NCI-H187 treated with DMSO at 0.1 percent for 48 hours (cell line): ENCODE measurements around the gene EMC9.

Source experiments
- DNase-seq: peaks from one replicate; lab custom pipeline; 2025; lab: John Stamatoyannopoulos, UW

EMC9 gene

DNA sequence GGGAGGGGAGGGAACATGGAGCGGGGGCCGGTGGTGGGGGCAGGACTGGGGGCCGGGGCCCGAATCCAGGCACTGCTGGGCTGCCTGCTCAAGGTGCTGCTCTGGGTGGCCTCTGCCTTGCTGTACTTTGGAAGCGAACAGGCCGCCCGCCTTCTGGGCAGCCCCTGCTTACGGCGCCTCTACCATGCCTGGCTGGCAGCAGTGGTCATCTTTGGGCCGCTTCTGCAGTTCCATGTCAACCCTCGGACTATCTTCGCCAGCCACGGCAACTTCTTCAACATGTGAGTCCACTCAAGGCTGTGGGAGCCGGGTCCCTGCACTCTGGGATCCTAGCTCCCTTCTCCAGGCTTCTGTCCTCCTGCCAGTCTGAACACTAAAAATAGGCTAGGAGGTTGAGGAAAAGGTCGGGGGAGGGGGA, 9.8 kb downstream of the EMC9 start:
- no peak for DNase-seq

DNA sequence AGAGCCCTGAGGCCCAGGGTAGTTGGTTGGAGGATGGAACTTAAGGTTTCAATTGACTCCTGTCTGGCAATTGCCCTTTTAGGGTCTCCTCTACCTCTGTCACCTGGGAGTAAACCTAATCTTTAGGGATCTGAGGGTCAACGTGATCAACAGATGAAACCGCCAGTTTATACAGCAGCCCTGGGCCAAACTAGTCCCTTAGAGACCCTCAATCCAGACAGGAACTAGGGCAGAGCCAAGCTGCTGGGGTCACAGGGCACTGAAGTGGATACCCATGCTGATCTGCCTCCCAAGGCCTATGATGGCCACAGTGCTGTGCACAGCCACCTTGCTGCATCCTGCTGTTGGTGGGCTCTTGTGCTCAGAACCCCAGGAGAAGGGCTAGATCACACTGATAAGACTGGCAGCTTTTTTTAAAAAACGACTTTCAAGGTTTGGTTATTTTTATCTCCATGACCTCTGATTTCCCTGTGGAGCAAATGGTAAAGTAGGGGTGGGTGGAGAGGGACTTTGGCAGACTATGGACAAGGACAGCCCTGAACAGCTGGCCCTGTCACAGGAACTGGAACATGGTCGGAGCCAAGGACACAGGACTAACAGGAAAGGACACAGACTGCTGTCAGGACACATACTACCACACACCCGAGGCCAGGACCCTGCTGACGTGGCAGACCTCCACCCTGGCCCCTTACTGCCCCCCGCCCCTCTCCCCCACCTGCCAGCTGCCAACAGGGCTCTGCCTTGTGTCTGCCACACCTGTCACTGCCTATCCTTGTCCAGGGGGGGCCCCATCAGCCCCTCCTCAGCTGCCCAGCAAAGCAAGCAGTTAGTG, 10.5 kb downstream of the EMC9 start:
- no peak for DNase-seq

DNA sequence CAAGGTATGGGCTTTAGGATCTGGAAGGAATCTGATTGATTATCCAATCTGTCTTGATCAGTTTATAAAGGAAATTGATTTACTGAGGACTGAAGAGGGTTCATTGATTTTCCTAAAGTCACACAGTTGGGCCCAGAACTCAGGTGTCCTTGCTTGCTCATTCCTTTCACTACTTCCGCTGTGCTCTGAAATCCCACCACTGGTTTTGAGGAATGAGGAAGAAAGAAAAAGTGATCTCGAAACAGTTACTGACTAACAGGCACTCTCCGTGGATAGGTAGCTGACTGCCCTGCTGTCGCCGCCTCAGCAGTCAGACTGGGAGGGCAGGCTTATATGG, 11.0 kb downstream of the EMC9 start, which contains the start of gene FITM1:
Gene FITM1, plus strand, starts transcription at position 280 of the 337 bp plus-strand sequence. CDS start 905 bp downstream, outside the sequence.
- no peak for DNase-seq

DNA sequence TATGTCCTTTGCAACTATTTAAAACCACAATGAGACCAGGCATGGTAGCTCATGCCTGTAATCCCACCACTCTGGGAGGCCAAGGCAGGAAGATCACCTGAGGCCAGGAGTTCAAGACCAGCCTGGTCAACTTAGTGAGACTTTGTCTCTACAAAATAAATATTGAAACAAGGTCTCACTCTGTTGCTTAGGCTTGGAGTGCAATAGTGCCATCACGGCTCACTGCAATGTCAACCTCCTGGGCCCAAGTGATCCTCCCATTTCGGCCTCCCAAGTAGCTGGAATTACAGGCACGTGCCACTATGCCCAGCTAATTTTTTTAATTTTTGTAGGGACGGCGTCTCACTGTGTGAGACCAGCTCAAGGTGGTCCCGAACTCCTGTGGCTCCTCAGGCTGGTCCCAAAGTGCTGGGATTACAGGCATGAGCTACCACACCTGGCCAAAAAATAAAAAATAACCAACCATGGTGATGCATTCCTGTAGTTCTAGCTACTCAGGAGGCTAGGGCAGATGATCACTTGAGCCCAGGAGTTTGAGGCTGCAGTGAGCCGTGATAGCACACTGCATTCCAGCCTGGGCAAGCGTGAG, 11.9 kb downstream of the EMC9 start:
- DNase-seq = no peak

DNA sequence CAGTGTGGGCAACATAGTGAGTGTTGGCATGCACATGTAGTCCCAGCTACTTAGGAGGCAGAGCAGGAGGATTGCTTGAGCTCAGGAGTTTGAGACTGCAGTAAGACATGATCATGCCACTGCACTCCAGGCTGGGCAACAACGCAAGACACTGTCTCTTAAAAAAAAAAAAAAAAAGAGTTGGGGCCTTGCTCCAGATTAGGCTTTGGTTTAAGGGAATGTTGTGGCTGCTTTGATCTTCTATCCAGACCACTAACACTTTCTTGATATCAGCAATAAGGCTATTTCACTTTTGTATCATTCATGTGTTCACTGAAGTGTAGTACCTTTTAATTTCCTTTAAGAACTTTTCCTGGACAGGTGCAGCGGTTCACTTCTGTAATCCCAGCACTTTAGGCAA, 13.7 kb downstream of the EMC9 start:
- DNase-seq = no peak

DNA sequence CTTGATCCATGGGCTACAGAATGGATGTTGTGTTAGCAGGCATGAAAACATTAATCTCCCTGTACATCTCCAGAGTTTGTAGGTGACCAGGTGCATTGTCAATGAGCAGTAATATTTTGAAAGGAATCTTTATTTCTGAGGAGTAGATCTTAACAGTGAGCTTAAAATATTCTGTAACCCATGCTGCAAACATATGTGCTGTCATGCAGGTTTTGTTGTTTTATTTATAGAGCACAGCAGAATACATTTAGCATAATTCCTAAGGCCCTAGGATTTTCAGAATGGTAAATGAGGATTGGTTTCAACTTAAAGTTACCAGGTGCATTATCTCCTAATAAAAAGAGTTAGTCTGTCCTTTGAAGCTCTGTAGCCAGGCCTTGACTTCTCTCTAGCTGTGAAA, 14.5 kb downstream of the EMC9 start:
- DNase-seq = no peak

DNA sequence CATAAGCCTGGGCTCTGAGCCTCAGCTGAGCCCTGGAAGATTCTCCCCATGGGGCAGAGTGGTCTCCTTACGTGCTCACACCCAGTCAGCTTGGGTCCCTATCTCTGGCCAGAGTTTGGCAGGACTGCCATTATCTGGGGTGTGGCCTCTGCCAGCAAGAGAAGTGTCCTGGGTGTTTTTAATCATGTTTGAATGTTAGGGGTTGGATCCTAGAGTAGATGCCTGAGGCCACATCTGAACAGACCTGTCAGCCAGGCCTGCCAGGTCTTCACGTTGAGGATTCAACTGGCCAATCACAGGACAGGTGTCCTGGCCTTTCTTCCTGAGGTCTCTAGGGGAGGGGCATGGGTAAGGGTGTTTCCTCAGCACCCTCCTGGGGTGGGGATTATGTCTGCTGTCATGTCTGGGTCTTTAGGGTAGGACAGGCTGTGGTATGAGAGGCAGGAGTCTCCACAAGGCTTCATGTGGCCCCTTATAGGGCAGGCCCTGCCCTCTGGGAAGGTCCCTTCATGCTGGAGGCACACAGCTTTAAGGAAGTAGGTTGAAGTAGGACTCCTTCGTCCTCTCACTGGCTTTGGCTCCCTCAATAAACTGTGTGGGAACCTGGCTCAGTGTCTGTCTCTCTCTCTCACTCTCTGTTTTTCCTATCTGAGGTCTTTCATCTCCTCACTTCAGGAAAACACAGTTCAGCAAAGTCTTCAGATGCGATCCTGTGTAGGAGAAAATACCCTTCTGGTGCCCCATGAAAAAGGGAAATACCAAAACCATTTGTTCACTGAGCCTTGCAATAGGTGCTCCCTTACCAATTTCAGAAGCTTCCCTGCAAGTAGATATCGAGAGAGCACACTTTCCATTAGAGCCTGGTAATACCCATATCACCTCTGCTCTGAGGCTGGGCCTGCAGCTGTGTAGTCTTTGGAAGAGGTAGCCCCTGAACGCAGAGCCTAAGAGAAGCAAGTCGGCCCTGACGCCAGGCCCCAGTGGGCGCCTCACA, 17.7 kb downstream of the EMC9 start:
- DNase-seq = no peak

DNA sequence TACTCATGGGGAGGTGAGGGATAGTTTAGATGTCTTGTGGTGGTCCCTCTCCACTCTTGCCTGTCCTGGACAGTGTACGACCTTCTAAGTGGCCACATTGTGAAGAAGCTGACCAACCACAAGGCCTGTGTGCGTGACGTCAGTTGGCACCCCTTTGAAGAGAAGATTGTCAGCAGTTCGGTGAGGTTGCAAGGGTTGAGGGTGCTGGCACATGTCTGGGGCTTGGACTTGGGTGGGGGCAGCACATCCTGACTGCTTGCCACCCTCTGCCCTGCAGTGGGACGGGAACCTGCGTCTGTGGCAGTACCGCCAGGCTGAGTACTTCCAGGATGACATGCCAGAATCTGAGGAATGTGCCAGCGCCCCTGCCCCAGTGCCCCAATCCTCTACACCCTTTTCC, 18.5 kb downstream of the EMC9 start:
- no peak for DNase-seq

DNA sequence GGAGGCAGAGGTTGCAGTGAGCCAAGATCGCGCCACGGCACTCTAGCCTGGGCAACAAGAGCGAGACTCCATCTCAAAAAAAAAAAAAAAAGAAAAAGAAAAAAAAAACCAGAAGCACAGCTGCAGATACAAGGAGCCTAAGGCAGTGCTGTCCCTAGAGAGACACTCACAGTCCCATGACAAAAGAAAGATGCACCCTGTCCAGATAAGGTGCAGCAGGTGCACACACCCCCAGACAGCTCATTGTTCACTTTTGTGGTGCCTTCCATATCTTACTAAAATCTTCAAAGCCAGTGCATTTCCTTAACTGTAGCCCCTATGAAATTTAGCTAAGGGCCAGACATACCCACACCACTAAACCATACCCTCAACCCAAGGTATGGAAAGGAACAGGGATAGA, 19.0 kb downstream of the EMC9 start:
- no peak for DNase-seq

DNA sequence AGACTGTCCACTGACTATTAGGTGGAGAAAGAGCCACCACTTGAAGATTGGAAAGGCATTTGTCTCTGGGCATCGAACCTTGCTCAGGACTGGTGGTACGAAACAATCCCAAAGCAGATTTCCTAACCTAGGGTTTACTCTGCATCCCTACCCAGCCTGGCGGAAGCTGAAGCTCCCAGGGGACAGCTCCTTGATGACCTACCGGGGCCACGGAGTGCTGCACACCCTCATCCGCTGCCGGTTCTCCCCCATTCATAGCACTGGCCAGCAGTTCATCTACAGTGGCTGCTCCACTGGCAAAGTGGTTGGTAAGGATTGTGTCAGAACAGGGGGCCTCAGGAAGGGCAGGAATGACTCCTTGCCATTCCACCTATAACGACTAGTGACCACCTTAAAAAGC, 20.2 kb downstream of the EMC9 start:
- no peak for DNase-seq

DNA sequence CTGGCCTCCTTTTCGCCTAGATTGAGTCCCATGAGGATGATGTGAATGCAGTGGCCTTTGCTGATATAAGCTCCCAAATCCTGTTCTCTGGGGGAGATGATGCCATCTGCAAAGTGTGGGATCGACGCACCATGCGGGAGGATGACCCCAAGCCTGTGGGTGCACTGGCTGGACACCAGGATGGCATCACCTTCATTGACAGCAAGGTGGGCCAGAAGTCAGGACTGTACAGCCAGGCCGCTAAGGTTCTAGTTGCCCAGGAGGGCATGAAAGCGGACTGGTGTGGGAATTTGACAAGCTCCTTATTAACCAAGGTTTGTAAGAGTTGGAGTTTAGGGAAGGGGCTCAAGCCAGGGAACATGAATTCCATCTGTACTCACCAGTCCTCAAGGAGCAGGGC, 21.7 kb downstream of the EMC9 start:
- DNase-seq = no peak

DNA sequence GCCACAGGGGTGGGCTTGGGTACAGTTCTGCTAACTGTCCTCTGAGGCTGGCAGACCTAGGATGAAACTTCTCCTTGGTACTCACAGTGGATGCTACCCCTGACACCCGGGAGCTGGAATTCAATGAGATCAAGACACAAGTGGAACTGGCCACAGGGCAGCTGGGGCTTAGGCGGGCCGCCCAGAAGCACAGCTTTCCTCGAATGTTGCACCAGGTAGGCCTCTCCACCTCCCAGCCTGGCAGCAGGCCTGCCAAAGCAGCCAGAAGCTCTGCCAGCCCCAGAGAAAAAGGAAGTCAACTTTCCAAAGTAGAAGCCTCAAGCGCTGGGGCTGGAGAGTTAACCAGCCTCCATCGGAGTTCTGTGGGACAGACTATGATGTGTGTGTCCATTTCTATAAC, 24.2 kb downstream of the EMC9 start:
- no peak for DNase-seq

DNA sequence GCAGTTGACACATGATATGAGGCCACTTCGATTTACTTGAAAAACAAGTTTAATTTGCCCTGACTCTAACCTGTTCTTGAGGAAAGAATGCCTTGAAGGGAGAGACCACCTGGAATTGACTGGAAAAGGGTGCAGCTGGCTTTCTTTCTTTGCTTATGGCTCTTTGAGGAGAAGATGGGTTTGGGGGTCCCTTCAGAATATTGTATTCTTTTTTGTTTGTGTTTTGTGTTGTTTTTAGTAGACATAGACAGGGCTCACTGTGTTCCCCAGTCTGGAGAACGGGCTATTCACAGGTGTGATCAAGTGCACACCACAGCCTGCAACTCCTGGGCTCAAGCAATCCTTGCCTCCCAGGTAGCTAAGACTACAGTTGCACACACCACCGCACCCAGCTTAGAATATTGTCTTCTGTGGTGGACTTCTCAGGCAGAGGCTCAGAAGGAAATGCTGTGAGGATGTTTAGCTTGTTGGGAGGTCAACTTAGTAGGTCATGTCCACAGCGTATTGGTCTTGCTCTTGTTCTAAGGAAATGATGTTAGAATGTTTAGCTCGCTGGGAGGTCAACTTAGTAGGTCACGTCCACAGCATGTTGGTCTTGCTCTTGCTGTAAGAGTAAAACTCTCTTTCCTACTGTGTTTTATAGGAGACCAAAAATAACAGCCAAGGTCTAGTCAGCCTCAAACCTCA, 25.1 kb downstream of the EMC9 start:
- DNase-seq = no peak

DNA sequence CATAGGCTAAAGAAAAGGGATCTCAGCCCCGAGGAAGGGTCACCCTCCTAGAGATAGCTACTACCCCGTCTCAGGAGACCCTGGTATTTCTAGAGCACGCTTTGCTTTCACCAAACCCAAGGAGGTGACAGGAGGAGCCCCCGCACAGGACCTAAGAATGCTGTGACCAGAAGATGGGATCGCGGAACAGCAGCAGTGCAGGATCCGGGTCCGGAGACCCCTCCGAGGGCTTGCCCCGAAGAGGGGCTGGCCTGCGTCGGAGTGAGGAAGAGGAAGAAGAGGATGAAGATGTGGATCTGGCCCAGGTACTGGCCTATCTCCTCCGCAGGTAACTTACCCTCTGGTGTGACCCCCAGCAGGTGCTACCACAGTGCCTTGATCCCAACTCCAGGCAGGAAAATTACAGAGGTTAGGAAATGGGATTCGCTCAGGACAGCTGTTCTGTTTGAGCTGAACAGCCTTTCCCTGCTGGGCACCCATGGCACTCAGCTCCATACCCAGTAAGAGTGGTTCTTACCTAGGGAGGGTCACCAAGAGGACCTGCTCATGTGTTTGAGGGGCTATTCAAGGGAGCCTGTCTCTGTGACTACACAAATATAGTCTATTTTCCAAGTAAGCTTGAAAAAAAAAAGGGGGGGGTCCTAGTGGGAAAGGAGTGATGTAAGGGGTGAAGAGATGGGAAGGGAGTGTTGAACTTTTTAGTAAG, 25.8 kb downstream of the EMC9 start:
- no peak for DNase-seq

DNA sequence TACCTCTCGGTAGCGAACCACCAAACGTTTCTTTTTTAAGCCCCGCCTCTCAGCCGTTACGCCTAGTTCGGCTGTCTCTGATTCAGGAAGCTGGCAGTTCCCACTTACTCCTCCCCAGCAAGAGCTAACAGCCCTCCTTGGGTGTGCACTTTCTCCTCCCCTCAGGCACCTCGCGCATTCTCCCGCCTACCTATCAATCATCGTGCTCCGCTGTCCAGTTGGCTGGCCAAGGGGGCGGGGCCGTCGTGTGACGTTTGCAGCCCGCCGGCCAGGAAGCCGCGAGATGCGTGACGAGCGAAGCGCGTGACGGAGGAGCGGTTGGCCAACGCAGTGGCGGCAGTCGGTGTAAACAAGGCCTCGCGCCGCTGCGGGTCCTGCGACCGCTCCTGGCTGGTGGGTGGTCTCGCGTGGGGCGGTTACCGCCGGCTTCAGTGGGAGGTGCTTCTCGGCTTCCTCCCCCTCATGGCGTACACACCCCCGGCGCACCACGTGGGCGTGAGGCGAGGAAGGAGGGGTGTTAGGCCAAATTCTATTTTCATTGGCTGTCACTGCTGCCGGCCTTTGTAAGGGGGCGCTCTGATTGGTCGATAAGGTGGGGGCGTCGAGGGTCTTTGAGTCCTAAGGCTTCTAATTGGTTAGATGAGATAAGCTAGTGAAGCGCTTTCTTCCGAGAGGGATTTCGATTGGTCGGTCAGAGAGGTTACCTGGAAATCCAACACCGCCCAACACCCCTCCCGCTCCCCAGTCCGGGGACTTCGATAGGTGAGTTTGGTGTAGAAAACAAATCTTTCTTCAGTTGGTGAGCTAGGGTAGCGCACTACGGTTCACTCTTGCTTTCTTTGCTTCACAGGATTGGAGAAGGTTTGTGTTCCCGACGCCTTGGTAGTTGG, 26.6 kb downstream of the EMC9 start, which contains the start of the genes DCAF11 and NRL:
Gene DCAF11, plus strand, starts transcription at position 246 of the 890 bp plus-strand sequence. CDS start 818 bp downstream, outside the sequence.
Gene NRL, minus strand, starts transcription at position 418 of the 890 bp plus-strand sequence. CDS start 32,101 bp downstream, outside the sequence.
- DNase-seq = peak; percentile 99

DNA sequence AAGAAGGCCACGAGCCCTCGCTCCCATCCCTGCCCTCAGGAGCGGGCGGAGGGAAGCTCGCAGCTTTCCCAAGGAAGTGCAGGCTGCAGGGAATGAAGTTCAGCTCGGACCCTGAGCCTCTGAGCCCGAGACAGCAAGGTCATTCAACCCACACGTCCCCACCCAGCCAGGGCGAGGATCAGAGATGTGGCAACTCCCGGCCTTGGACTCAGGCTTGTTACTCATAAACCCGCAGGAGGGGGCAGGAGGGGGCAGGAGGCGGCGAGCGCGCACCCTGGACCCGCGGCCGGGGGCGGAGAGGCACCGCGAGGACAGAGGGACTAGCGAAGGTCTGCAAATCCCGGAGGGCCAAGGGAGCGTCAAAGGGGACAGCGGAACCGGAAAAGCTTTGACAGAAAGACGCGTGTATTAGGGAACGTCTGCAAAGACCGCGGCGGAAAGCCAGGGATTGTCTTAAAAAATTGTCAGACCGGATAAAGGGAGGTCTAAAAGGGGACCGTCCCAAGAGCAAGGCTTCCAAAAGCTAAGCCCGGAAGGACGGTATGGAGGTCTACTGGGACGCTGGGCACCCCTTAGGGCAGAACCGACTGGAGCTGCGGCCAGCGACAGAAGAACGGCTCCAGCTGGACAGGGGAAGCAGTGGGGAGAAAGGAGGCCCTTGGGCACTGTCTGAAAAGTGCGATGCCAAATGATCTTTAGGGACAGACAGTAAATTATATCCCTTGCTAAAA, 27.4 kb downstream of the EMC9 start:
- DNase-seq = peak; percentile 65

DNA sequence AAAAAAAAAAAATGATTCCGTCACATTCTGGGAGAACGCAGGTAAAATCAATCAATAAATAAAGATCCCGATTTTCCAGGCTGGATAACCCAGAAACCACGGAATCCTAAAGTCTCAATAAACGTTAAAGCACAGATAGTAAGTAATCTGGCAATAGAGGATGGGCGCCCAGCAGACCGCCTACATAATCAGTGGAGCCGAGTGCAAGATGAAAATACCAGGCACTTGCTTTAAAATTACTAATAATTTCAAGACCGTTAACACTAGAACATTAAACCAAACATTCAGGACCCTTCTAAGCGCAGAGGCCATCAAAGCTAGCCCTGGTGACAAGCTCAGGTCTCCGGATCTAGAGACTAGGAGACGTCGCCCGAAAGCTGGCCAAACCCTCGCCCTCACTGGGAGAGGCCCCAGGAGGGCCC, 28.0 kb downstream of the EMC9 start:
- DNase-seq = no peak

DNA sequence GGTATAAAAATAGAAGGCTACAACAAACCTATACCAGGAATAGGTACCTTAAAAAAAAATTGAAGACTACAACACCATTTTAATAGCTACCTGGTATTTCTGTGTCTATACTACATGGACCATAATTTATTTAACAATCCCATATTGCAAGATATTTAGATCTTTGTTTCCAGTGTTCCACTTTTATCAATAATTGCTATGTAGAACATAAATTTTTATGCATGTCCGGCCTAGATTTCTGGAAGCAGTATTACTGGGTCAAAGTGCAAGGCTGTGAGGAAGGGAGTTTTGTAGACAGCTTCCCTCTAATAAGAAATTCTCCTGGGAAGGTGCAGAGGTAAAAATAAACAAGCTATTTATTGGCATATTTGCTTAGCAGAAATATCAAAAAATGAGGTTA, 30.9 kb downstream of the EMC9 start:
- DNase-seq = no peak

DNA sequence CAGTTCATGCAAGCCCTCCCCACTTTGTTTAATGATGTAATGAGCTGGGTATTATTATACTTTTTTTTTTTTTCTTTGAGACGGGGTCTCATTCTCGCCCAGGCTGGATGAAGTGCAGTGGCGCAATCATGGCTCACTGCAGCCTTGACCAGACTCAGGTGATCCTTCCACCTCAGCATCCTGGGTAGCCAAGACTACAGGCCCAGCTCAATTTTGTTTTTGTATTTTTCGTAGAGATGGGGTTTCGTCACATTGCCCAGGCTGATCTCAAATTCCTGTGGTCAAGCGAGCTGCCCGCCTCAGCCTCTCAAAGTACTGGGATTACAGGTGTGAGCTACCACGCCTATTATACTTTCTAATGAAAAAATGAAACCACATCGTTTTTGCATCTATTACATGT, 31.3 kb downstream of the EMC9 start:
- no peak for DNase-seq
